Measurements from ENCODE around the gene MPIG6B.

DNA sequence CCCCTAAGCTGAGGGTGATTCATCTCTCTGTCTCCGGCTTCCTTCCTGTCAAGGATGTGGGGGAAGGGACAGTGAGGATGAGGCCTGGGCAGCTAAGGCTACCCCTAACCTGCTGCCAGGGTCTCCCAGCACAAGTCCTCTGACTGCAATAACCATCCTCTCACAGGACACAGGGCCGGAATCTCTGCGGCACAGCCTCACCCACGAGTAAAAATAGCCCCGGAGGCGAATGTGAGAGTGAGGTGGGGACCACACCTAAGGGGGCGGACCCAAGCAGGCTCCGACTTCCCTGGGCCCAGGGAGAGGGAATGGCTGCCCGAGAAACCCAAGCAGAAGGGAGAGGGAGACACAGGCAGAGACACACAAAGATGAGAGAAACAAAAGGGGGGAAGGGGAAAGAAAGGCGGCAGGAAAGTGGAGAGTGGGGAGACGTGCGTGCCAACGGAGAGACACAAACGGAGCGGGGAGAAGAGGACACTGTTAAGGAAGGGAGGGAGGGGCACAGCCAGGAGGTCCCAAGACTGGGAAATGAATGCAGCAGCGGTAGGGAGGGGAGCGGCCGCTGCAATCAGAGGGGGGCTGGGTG, 11.7 kb downstream of the MPIG6B start:
- TF ChIP-seq CTCF (conservative IDR thresholded peaks at IDR 0.05; ENCODE audit: low read length) (no peak), EZH2phosphoT487 (IDR thresholded peaks at IDR 0.05; ENCODE audit: borderline replicate concordance, low read depth, low read length) (no peak)
